Endothelial cell of umbilical vein (primary cell): ENCODE results near the gene CACNG4. TPM values are rescaled to one million over a fixed set of nuclear protein-coding genes. Genes with fewer than 3 reads are reported as not detected.

ENCODE experiments used
- BruUV-seq: library from RNA; stranded (reverse); fragments of 400-500 nt; replicated peaks from 2 replicates; lab custom pipeline; 2021; lab: Mats Ljungman, UMichigan
- CTCF ChIA-PET: fragments of 300-600, 350-600 bp; sonication (Branson Sonifier 250); formaldehyde crosslinking; loops from one replicate; lab custom pipeline; 2021; ENCODE audit warnings: antibody characterized with exemption, inconsistent platforms; lab: Charles Lee
- POLR2A ChIA-PET: fragments of 300-600, 350-600 bp; sonication (Branson Sonifier 250); formaldehyde crosslinking; loops from one replicate; lab custom pipeline; 2021; ENCODE audit warnings: antibody characterized with exemption, inconsistent platforms; lab: Charles Lee
- DNase-seq: peaks from one replicate; pipeline ENCODE4 v3.0.0-alpha.2; 2011; ENCODE audit warnings: low read depth, low spot score
- FAIRE-seq: peaks from 2 replicates; lab custom pipeline; 2011; peaks lifted over from hg19 to GRCh38; lab: Jason Lieb, UNC
- H2AFZ ChIP-seq: 2 replicates; pipeline ENCODE4 v1.6.0; 2012; ENCODE audit warnings: low read depth, low read length, control low read depth, inconsistent platforms
- H3K27ac ChIP-seq: 2 replicates; pipeline ENCODE4 v1.5.1; 2011; ENCODE audit warnings: low read depth, mild to moderate bottlenecking, control low read depth, low read length, moderate library complexity; ENCODE audit not compliant: insufficient read depth
- H3K27me3 ChIP-seq, 2 experiments: 2 replicates each; pipeline versions ENCODE4 v1.6.0 to v1.6.1; 2011; ENCODE audit warnings: low read length in 2 of 2, mixed read lengths in 1 of 2; ENCODE audit not compliant: control insufficient read depth in 2 of 2, insufficient read depth in 2 of 2
- H3K36me3 ChIP-seq, 2 experiments: 2 replicates in 1 of 2; 3 replicates in 1 of 2; pipeline ENCODE4 v1.5.1; 2011; ENCODE audit warnings: low read length in 2 of 2, mild to moderate bottlenecking in 1 of 2, moderate library complexity in 1 of 2; ENCODE audit not compliant: control insufficient read depth in 2 of 2, insufficient read depth in 2 of 2; ENCODE audit errors: extremely low read depth in 1 of 2
- H3K4me1 ChIP-seq: 3 replicates; pipeline ENCODE4 v1.5.1; 2011; ENCODE audit warnings: mild to moderate bottlenecking, low read length; ENCODE audit not compliant: control insufficient read depth, insufficient read depth; ENCODE audit errors: extremely low read depth
- H3K4me2 ChIP-seq: 2 replicates; pipeline ENCODE4 v1.6.1; 2011; ENCODE audit warnings: low read length, control low read depth, mixed read lengths; ENCODE audit not compliant: insufficient read depth
- H3K4me3 ChIP-seq, 3 experiments: fragments of 200-600 bp in 1 of 3; sonication (generic), shearing (Covaris generic) in 1 of 3; replicated peaks in 1 of 3; 2 replicates each; pipeline ENCODE4 v1.5.1; 2011 to 2016; ENCODE audit warnings: control low read depth in 3 of 3, low read length in 3 of 3, mild to moderate bottlenecking in 2 of 3, inconsistent platforms in 1 of 3, low read depth in 1 of 3, moderate library complexity in 1 of 3; ENCODE audit not compliant: insufficient read depth in 1 of 3
- H3K79me2 ChIP-seq: 2 replicates; pipeline ENCODE4 v1.6.0; 2012; ENCODE audit warnings: low read length, inconsistent platforms; ENCODE audit not compliant: control insufficient read depth, insufficient read depth
- H3K9ac ChIP-seq: replicated peaks from 2 replicates; pipeline ENCODE3; 2011; ENCODE audit warnings: low read length, control low read depth; ENCODE audit not compliant: insufficient read depth; ENCODE audit errors: extremely low read depth
- H3K9me1 ChIP-seq: replicated peaks from 3 replicates; pipeline ENCODE4 v1.6.0; 2011; ENCODE audit warnings: mild to moderate bottlenecking, low read length; ENCODE audit not compliant: control insufficient read depth, insufficient read depth; ENCODE audit errors: extremely low read depth
- H3K9me3 ChIP-seq: replicated peaks from 2 replicates; pipeline ENCODE4 v1.5.1; 2012; ENCODE audit warnings: low read length, inconsistent platforms; ENCODE audit not compliant: control insufficient read depth, insufficient read depth
- H4K20me1 ChIP-seq: replicated peaks from 2 replicates; pipeline ENCODE3; 2011; ENCODE audit warnings: mild to moderate bottlenecking, low read length; ENCODE audit not compliant: control insufficient read depth, insufficient read depth; ENCODE audit errors: extremely low read depth
- EZH2 ChIP-seq: IDR thresholded peaks from 2 replicates; pipeline ENCODE4 v1.6.1; 2012; ENCODE audit warnings: borderline replicate concordance, low read depth, mild to moderate bottlenecking, moderate library complexity, low read length, inconsistent platforms; ENCODE audit not compliant: severe bottlenecking
- FOS ChIP-seq: IDR thresholded peaks from 2 replicates; pipeline ENCODE4 v1.6.1; 2011; ENCODE audit warnings: mild to moderate bottlenecking, low read length, moderate library complexity, borderline replicate concordance; ENCODE audit not compliant: insufficient read depth
- GATA2 ChIP-seq: IDR thresholded peaks from 2 replicates; pipeline ENCODE4 v1.7.0; 2011; ENCODE audit warnings: low read depth, mild to moderate bottlenecking, moderate library complexity, mixed read lengths, low read length; ENCODE audit not compliant: insufficient read length, insufficient read depth
- JUN ChIP-seq: IDR thresholded peaks from 2 replicates; pipeline ENCODE4 v1.6.1; 2011; ENCODE audit warnings: borderline replicate concordance, low read depth; ENCODE audit not compliant: insufficient read length, insufficient read depth
- MYC ChIP-seq: IDR thresholded peaks from one replicate; pipeline ENCODE4 v1.6.1; 2011; ENCODE audit warnings: mild to moderate bottlenecking, low read depth, low read length
- POLR2A ChIP-seq: IDR thresholded peaks from 2 replicates; pipeline ENCODE4 v1.6.1; 2012; ENCODE audit warnings: low read depth, mild to moderate bottlenecking, control low read depth, low read length
- POLR2AphosphoS5 ChIP-seq: IDR thresholded peaks from 2 replicates; pipeline ENCODE4 v1.6.1; 2012; ENCODE audit warnings: low read depth, mild to moderate bottlenecking, control low read depth, low read length, moderate library complexity; ENCODE audit not compliant: insufficient read depth
- dilution Hi-C: fragments of 300-500 bp; cut with MboI; formaldehyde crosslinking; loops from one replicate; pipeline ENCODE4 v1.15.0; 2019; ENCODE audit warnings: low sequenced_read_pairs; ENCODE audit not compliant: extremely low pct_ligation_motif_present
- intact Hi-C: fragments of 100-400 bp; cut with micrococcal nuclease; formaldehyde crosslinking; loops from one replicate; pipeline ENCODE4 v1.10.0; 2022
- polyA plus RNA-seq, 4 experiments: library from polyadenylated mRNA; depleted of rRNA in 3 of 4; stranded (reverse) in 3 of 4; unstranded in 1 of 4; fragments of >200 nt; gene quantifications; 2 replicates each; pipeline versions ENCODE4 v1.2.1 to v1.2.3, GENCODE V29; 2011 to 2012; ENCODE audit warnings: missing spikeins in 1 of 4
- total RNA-seq: library from RNA; stranded (reverse); gene quantifications from 2 replicates; pipeline ENCODE4 v1.2.3, GENCODE V29; 2021
- TF ChIP-seq, protein P1 (sequence below): IDR thresholded peaks from 2 replicates; pipeline ENCODE4 v1.6.1; 2011; ENCODE audit not compliant: insufficient read depth, insufficient read length
- TF ChIP-seq, protein P2 (sequence below), 2 donors: IDR thresholded peaks; 1 replicate in 1 of 2; 2 replicates in 1 of 2; pipeline ENCODE4 v1.5.1; 2011; ENCODE audit warnings: low read length in 2 of 2, mild to moderate bottlenecking in 2 of 2, moderate library complexity in 2 of 2, control low read depth in 1 of 2, inconsistent platforms in 1 of 2, low read depth in 1 of 2; ENCODE audit not compliant: insufficient read depth in 1 of 2; ENCODE audit errors: extremely low read depth in 1 of 2

CACNG4 gene
- total and polyA plus RNA-seq, 2 donors (not counting 3 experiments of a cell fraction or from before 2014, with no cell fraction given): not detected

DNA sequence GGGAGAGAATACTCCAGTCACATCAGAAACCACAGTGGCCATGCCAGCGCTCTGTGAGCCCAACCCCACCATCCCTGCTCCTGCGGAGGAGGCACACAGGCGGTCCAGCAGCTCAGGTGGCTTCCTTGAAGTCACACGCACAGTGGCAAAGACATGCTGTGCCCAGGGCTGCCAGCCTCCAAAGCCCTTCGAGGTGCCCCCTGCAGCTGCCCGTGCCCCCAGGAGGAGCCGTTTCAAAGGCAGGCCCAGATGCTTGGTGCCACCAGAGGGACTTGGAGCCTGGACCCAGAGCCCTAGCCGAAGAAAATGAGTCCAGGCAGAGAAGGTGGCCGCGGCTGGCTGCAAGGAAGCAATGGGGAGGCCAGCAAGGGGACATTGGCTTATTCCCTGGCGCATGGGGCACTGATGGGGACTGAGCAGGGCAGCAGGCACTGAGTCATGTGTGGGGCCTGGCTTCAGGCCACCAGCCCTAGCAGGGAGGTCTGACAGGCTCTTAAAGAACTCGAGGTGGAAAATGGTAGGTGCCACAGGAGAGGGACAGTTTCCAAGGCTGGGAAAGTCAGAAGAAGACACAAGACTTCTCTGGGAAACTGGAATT lies 62.6 kb downstream of the CACNG4 start:
- dilution Hi-C loops: no loop called here
- Histone ChIP-seq H2AFZ (no peak overlapping the region), H3K4me2 (no peak overlapping the region), H3K9ac (no peak overlapping the region), H3K27ac (no peak overlapping the region), H3K79me2 (no peaks in the 10 kb centered on the region), H4K20me1 (no peaks in the 10 kb centered on the region), H3K4me1 (no peaks in the 10 kb centered on the region), H3K36me3 (no peaks in the 10 kb centered on the region), H3K9me1 (no peaks in the 10 kb centered on the region), H3K9me3 (no peaks in the 10 kb centered on the region), H3K27me3 (no peaks in the 10 kb centered on the region), H3K4me3 (no peak overlapping the region)
- BruUV-seq: no TSS peak
- DNase-seq (no peak), FAIRE-seq (no peak)
- intact Hi-C loops: no loop called here
- ChIA-PET CTCF (no interaction called here), POLR2A (no interaction called here)
- TF ChIP-seq POLR2A (no peak), FOS (no peak), GATA2 (no peak), POLR2AphosphoS5 (no peak), JUN (no peak), MYC (no peak), EZH2 (no peak)
- TF ChIP-seq, protein P1, sequence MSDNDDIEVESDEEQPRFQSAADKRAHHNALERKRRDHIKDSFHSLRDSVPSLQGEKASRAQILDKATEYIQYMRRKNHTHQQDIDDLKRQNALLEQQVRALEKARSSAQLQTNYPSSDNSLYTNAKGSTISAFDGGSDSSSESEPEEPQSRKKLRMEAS: no peak
- TF ChIP-seq, protein P2, sequence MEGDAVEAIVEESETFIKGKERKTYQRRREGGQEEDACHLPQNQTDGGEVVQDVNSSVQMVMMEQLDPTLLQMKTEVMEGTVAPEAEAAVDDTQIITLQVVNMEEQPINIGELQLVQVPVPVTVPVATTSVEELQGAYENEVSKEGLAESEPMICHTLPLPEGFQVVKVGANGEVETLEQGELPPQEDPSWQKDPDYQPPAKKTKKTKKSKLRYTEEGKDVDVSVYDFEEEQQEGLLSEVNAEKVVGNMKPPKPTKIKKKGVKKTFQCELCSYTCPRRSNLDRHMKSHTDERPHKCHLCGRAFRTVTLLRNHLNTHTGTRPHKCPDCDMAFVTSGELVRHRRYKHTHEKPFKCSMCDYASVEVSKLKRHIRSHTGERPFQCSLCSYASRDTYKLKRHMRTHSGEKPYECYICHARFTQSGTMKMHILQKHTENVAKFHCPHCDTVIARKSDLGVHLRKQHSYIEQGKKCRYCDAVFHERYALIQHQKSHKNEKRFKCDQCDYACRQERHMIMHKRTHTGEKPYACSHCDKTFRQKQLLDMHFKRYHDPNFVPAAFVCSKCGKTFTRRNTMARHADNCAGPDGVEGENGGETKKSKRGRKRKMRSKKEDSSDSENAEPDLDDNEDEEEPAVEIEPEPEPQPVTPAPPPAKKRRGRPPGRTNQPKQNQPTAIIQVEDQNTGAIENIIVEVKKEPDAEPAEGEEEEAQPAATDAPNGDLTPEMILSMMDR (IDR thresholded peaks at IDR 0.05; ENCODE audit: extremely low read depth in 1 of 2, insufficient read depth in 1 of 2, low read depth in 1 of 2, low read length in 2 of 2): no peak
